GM19193 (cell line): Measurements from ENCODE around the gene KRTAP10-5.
"Not testable (repeated sequence)": the region's sequence is repeated elsewhere in the genome, so short reads cannot be mapped to it uniquely, and the experiment has no call there.

ENCODE experiments used
- POLR2A ChIP-seq: IDR thresholded peaks from 4 replicates; pipeline ENCODE4 v1.6.1; 2011; ENCODE audit not compliant: insufficient read depth, insufficient read length; ENCODE audit errors: extremely low read depth

KRTAP10-5 gene, protein sequence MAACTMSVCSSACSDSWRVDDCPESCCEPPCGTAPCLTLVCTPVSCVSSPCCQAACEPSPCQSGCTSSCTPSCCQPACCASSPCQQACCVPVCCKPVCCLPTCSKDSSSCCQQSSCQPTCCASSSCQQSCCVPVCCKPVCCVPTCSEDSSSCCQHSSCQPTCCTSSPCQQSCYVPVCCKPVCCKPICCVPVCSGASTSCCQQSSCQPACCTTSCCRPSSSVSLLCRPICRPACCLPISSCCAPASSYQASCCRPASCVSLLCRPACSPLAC

DNA sequence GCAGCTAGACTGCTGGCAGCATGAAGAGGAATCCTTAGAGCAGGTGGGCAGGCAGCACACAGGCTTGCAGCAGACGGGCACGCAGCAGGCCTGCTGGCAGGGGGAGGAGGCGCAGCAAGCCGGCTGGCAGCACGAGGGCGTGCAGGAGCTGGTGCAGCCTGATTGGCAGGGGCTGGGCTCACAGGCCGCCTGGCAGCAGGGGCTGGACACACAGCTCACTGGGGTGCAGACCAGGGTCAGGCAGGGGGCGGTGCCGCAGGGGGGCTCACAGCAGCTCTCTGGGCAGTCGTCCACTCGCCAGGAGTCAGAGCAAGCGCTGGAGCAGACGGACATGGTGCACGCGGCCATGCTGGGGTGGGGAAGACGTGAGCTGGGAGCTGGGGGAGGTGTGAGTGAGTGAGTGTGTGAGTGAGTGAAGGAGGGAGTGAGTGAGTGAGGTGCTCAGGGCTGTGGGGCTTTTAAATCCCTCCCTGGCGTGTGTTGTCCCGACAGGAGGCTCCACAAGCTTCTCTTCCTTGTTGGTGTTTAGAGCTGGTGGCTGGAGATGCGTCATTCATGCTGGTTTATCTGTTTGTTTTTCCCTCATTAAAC lies at the start of gene KRTAP10-5:
Gene KRTAP10-5, minus strand, starts transcription at position 374 of the 591 bp plus-strand sequence. Its CDS starts 26 bp downstream, at position 348.
- TF ChIP-seq POLR2A: not testable (repeated sequence)

- TF ChIP-seq POLR2A: no peak
These were observed 48.4 kb upstream of the KRTAP10-5 start for GRCh38 chr21:44628707-44629391.

DNA sequence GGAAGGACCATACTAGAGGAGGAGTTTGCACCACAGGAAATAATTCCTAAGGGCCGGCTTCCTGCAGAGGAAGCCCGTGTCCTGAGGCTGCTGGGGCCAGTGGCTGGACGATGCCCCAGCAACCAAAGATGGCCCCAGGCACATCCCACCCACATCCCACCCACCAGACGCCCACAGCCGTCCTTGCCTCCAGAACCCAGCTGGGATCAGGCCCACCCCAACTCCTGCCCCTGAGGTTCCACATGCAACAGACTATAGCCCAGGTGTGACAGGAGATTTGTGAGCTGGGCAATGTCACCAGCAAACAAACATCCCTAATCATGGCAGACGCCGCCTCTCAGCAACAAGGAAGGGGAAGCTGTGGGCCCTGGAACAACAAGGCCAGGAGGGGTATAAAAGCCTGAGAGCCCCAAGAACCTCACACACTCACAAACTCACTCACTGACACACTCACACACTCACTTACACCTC lies 46.3 kb upstream of the KRTAP10-5 start, which contains the start of gene KRTAP10-9:
Gene KRTAP10-9, plus strand, starts transcription at position 421 of the 471 bp plus-strand sequence. CDS start 79 bp downstream, outside the sequence.
- no peak for TF ChIP-seq POLR2A

DNA sequence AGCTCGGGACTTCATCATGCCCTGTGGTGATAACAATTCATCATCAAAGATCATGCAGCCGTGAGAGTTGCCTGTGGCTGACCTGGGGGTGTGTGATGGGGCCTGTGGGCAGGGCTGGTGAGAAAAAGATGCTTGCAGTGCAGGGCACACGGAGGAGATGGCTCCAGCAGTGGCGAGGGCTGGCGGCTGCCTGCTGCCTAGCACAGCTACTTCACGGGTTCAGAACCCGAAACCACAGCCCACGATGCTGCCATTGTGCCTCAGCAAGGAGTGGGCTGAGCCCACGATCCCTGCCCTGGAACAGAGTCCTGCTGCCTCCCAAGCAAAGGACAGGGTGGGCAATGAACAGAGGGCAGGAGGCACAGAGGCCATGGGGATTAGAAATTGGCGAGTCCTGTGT lies 45.9 kb upstream of the KRTAP10-5 start:
- TF ChIP-seq POLR2A: no peak

DNA sequence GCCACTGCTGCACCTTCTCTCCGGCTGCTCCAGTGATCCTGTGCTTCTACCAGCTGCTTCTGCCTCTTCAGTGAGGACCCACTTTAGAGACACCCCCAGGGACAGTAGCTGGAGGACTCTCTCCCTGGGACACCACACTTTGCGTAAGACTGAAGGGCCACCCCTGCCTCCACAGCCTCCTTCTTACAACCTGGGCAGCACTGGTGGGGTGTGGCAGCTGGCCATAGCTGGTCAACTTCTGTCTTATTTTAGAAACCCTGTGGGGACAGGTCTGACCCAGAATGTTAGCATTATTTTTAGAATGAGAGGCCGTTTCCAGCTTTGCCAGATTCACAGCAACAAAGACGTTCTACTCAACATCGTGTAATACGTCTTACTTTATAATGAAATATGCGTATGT lies 45.4 kb upstream of the KRTAP10-5 start:
- no peak for TF ChIP-seq POLR2A

DNA sequence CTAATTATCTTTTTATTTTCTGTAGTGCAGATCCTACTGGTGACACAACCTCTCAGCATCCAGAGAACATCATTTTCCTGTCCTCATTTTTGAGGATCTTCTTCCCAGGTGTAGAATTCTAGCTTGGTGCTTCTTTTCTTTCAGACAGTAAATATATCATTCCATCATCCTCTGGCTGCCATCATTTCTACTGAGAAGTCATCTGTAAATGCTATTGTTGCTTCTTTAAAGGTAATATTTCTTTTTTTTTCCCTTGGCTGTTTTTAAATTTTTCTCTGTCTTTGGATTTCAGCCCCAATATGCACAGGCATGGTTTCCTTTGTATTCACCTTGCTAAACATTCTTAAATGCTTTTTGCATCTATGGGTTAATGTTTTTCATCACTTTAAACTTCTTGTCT lies 43.2 kb upstream of the KRTAP10-5 start:
- TF ChIP-seq POLR2A: no peak

DNA sequence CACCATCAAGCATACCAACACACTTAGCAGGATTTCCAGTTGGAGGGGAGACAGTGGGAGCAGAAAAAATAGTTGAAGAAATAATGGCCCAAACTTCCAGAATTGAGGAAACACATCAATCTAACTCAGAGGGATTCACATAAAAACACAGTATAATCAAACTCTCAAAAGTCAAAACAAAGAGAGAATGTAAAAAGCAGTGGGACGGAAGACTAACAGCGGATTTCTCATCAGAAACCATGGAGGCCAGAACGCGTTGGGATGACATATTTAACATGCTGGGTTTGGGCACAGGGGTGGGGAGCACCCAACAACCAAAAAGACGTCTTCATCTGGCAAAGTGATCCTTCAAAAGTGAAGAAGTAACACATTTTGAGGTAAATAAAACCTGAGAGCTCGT lies 39.5 kb upstream of the KRTAP10-5 start:
- no peak for TF ChIP-seq POLR2A

- no peak for TF ChIP-seq POLR2A
These were observed 38.5 kb upstream of the KRTAP10-5 start for GRCh38 chr21:44618909-44619308.

- no peak for TF ChIP-seq POLR2A
These were observed 38.1 kb upstream of the KRTAP10-5 start for GRCh38 chr21:44618504-44618903.

DNA sequence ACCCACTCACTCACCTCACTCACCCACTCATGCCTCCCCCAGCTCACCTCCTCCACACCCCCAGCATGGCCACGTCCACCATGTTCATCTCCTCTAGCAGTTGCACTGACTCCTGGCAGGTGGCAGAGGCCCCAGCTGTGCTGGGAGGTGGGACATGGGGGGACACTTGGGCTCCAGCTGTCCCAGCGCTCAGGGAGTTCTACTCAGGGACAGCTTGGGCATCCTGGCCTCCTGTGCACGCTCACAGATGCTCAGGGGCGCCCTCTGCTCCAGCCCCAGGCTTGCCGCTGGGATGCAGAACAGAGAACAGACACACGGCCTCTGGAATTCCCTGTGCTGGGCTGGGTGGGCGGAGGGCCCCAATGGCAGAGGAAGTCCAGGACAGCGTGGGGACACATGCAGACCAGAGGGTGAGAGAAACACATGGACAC lies 36.7 kb upstream of the KRTAP10-5 start:
- TF ChIP-seq POLR2A: no peak

GRCh38 chr21:44616591-44616926 lies 36.2 kb upstream of the KRTAP10-5 start:
- no peak for TF ChIP-seq POLR2A

DNA sequence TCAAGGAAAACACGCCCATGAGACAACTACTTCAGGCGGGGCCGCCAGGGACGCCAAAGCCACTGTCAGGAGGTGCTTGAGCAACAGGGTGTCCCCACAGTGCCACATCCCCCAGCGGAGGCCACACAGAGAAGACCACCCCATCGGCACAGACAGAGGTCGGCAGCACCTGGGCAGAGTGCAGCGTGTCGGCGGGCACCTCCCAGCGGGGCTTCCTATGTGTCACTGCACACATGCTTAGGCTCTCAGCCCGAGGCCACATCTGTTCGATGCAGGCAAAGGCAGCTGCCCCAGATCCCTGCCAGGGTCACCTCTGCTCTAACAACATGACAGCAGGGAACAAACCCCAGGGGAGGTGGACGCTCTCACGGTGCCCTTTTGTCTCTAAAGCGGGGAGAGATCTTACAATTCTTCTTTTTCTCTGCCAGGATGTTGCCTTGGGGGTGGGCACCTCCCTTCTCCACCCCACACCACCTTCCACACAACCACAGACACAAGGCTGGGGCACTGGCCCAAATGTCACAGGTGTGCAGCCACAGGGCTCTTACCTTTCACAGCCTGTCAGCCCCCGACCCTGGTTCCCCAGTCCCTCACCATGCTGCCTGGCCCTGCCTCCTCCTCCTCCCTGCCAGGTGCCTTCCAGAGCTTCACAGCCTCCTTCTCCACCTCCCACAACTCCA lies 35.6 kb upstream of the KRTAP10-5 start:
- no peak for TF ChIP-seq POLR2A

DNA sequence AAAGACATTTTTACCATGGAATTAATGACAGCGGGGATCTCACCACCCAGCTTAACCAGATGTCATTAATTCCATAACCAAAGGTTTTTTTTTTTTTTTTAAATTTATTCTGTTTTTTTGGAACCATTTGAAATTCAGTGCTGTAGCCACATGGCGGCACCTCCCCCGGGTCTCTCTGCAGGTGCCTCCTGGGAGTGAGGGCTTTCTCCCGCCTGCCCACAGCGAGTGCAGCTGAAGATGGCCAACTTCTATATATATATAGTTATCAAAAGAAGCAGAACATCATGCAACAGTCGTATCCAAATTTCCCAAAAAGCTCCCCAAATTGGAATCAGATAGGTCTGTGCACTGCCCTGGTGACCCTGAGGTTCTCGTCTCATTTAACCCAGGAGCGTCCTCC lies 35.1 kb upstream of the KRTAP10-5 start:
- TF ChIP-seq POLR2A: no peak

DNA sequence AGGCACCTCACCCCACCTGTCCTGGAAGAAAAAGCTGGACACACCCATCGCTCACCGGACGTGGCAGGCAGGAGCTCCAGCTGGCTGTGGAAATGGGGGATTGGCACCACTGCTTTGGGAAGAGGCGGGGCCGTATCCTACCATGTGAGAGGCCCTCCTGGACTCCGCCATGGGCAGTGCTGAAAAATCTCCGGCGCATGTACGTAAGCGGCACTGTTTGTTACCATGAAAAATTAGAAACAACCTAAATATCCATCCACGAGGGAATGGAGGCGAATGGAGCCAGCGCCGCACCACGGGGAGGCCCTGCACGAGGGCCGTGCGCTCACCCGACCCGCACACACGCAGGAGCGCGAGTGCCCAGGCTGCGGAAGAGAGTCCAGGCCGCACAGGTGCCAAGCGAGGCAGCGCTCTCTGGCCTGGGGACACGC lies 34.6 kb upstream of the KRTAP10-5 start:
- no peak for TF ChIP-seq POLR2A

DNA sequence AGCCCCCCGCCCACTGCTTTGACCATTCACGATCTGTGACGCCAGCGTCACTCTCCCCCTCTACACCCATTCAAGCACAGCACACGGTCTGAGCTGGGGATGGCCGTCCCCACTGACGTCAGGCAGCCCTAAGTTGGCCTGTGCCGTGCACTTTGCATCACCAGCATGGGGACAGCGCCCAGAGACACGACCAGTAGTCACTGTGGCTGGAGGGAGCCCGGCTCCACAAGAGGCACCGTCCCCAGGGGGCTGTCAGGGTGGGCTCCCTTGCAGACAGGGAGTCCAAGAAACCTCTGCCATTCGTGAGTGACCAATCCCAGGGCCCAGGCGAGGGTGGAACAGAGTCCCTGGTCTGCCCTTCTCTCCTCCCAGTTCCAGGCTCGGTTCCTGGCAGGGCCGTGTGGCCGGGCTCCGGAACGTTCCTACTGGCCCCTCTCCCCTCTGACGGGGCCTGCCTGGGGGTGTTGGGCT lies 33.8 kb upstream of the KRTAP10-5 start:
- TF ChIP-seq POLR2A: no peak
